ENCODE measurements around the gene LRP6.

- TF ChIP-seq, protein P1, sequence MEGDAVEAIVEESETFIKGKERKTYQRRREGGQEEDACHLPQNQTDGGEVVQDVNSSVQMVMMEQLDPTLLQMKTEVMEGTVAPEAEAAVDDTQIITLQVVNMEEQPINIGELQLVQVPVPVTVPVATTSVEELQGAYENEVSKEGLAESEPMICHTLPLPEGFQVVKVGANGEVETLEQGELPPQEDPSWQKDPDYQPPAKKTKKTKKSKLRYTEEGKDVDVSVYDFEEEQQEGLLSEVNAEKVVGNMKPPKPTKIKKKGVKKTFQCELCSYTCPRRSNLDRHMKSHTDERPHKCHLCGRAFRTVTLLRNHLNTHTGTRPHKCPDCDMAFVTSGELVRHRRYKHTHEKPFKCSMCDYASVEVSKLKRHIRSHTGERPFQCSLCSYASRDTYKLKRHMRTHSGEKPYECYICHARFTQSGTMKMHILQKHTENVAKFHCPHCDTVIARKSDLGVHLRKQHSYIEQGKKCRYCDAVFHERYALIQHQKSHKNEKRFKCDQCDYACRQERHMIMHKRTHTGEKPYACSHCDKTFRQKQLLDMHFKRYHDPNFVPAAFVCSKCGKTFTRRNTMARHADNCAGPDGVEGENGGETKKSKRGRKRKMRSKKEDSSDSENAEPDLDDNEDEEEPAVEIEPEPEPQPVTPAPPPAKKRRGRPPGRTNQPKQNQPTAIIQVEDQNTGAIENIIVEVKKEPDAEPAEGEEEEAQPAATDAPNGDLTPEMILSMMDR (IDR thresholded peaks at IDR 0.05; ENCODE audit: low read depth, low read length, poor library complexity, severe bottlenecking) = no peak
- TF ChIP-seq EZH2phosphoT487 (IDR thresholded peaks at IDR 0.05; ENCODE audit: borderline replicate concordance, low read length) = no peak
These were observed 151.3 kb downstream of the LRP6 start for GRCh38 chr12:12115514-12115913.
